ENCODE data around the gene CHD6. TPM values are rescaled to one million over a fixed set of nuclear protein-coding genes. Genes with fewer than 3 reads are reported as not detected.

CHD6 gene
- polyA plus RNA-seq, 12 donors: 18.6 to 47.8 (median 24.7) TPM; not detected in 1

DNA sequence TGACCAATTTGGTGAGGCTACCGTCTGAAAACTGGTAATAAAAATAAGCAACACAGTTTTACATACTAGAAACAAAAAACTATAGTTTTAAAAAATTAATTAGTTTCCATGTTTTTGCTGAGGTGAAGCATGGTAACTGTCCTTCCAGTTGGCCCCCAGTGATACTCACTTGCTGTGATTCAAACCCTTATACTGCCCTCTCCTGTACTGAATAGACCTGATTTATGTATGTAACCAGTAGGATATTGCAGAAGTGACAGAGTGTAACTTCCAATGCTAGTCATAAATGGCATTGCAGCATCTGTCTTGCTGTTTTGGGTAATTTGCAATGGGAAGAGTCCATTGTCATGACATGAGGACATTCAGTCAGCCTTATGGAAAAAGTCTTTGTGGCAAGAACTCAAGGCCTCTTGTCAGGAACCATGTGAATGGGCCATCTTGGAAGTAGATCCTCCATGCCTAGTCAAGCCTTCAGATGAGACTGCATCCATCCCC is 8.9 kb upstream of the CHD6 start:
- no peak for DNase-seq

DNA sequence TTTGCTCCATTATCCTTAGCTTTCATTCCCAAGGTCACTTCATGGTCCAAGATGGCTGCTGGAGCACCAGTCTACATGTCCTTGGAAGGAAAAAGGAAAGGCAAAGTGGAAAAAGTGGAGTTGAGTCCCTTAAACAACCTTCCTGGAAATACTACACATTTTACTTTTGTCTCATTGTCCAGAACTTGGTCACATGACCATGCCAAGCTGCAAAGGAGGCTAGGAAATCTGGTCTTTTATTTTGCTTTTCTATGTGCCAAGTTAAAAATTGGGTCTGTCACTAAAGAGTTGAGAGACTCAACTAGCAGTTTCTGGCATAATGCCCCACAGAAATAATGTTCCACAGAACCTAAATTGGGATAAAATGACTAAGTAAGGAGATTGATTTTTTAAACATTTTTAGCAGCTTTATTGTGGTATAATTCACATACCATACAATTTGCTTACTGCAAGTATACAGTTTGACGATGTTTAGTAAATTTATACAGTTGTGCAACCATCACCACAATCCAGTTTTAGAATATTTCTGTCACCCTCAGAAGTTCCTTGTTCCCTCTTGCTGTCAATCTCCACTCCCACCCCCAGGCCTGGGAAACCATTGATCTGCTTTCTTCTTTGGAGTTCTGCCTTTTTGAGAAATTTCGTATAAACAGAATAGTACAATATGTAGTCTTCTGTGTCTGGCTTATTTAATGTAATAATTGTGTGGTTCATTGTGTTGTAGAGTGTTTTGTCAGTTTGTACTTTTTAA is 5.6 kb upstream of the CHD6 start:
- no peak for DNase-seq

- DNase-seq: no peak
Observed at GRCh38 chr20:41622584-41622983, 4.4 kb upstream of the CHD6 start.

DNA sequence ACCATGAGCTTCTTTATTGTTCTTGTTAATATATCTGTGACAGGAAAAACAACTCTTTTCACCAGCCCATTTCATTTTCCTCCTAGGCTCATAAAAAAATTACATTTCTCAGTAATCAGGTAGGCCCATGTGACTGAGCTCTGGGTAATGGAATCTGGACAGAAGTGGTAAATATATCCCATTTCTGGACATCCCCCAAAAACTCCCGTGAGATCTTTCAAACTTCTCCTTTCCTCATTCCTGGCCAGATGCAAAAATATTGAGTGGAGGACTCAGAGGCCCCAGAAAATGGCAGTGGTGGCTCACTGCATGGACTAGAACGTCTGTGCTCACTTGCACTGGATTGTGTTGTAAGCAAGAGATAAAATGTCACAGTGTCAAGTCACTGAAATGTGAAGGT is 3.8 kb upstream of the CHD6 start:
- no peak for DNase-seq

GRCh38 chr20:41621421-41621820 is 3.2 kb upstream of the CHD6 start:
- no peak for DNase-seq

DNA sequence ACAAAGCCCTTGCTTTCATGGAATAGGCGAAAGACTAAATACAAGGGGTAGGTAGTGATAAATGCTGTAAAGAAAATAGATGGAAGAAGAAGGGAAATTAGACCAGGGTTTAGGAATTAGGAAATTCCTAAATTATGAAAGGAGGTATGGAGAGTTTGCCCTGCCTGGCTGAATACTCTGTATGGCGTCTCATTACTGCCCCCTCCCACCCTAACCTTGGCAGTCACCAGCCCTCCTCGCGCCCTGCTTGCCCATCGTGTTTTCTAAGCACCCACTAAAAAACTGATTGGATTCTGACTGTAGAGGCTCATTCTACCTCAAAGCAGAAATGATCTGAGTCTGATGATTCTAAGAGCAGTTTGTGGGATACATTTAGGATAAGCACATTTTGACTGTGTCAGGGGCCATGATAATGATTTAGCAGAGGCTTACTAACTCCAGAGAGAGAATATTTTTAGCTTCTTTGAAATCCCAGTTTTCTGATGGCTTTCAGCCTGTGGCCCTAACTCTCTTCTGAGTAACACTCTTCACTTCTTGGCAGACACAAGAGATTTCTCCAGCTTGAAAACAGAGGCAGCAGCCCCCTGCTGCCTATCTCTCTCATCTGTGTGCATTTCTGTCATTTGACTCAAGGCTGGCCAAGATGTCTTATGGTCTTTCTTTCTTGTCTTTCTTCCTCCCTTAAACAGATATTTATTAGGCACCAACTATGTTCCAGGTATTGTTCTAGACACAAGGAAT is 1.4 kb upstream of the CHD6 start:
- DNase-seq: no peak

- DNase-seq: no peak
Observed at GRCh38 chr20:41618807-41619311, 682 bp upstream of the CHD6 start.

- peak; percentile 30 for DNase-seq
Observed at GRCh38 chr20:41617059-41617901, 897 bp downstream of the CHD6 start.

DNA sequence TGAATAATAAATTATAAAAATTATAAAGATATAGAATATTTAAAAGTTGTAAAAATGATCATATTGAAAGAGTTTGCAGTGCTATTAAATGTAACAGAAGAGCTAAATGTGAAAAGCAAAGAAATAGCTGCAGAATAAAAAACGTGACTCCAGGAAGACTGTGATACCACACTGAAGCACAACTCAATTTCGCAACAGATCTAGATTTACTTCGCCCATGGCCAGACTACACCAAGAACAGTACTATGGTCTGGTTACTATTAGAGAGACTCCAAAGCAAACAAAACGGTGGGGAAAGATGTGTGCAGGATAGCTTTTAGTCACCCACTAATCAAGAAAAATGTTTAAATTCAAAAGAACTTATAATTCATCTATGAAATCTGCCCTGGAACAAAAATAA is 1.9 kb downstream of the CHD6 start:
- no peak for DNase-seq

- no peak for DNase-seq
Observed at GRCh38 chr20:41615676-41616075, 2.5 kb downstream of the CHD6 start.

- DNase-seq: no peak
Observed at GRCh38 chr20:41615110-41615509, 3.1 kb downstream of the CHD6 start.

DNA sequence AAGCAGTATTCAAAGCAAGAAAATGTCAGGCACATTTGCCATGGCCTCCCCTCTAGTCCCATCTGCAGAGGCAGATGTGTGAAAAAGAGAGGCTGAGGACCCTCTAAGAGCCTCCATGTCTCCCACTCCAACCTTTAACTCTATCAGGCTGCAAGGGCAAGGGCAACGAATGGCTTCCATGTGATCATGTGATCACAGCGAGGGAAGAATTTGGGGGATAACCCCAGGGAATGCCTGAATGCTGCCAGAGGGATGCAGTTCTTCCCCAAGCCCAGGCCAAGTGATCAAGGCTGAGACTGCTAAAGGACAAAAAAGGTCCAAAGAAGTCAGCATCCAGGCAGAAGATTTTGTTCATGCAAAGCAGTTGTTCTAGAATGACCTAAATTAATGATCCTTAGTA is 4.9 kb downstream of the CHD6 start:
- DNase-seq: no peak

DNA sequence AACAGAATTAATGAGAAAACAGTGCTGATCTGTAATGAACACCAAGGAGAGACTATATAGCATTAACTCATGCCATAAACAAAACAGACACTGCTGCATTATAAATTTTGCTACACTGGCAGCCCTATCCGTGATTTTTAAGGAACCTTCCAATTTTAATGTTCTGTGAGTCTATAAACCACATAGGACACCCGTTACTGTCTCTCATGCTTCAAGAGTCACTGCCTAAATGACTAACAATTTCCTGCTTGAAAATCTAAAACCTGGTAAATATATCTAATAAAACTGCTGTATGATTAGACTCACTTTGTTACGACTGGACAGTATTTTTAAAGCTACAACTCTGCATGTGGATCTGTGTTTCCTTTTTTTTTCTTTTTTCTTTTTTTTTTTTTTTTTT is 8.7 kb downstream of the CHD6 start:
- no peak for DNase-seq

DNA sequence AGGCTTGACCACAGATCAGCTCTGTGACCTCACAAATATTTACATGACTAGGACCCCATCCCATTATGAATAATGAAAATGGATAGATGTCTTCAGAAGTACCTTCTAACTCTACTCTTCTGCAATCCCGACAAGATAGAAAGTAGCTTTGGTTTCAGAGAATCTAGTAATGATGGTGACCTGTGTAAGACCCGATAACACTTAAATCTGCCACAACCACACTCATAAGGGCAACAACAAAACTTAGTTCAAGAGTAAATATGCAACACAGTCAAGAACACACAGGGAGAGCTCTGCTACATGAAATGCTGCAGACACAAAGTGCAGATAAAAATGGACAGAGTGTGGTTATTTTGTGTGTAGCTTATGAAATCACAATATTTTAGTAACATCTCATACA is 9.6 kb downstream of the CHD6 start:
- no peak for DNase-seq

DNA sequence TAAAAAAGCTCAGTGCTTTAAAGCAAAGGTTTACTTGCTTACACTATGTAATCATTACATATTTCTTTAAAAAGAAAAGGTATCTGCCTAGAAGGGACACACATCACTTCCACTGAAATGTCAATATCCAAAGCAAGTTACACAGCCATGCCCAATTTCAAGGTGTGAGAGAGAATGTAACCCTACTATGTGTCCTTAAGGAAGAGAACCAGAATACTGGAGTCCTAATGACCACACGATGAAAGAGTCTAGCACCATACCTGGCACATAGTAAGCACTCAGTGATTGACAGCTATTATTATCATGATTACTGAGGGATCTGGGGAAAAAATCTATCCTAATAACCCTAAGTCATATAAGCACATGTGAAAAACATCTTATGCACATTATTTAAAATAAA is 10.4 kb downstream of the CHD6 start:
- no peak for DNase-seq

DNA sequence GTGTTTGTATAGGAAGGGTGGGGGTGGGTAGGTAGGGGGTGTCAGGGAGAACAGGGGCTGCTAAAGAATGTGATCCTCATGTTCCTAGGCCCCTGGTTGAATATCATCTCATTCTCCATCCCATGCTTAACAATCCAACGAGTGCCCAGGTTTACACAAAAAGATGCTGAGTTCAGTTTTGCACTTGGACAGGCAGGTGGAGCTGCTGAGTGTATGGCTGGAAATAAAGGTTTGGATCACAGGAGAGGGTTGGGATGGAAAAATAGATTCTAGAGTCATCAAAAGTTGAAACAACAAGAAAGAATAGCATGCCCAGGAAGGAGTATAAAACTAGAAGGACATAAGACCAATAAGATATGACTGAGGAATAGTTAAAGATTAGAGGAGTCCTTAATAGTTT is 14.2 kb downstream of the CHD6 start:
- no peak for DNase-seq

DNA sequence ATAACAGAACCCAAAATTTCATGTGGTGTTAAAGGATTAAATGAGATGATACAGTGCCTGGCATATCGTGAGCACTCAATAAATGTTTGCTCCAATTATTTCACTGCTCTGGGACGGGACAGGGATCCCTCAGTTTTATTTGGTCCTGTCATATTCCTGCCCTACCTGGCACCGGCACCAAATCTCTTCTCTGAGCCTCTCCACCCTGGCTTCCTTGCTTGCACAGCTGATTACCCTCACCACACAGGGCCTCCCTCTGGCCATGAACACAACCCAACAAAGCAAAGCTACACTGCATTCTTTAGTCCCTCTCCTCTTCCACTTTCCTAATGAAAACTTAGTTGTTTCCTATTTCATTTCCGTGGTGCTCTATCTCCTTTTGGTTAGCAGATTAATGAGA is 16.4 kb downstream of the CHD6 start:
- no peak for DNase-seq

DNA sequence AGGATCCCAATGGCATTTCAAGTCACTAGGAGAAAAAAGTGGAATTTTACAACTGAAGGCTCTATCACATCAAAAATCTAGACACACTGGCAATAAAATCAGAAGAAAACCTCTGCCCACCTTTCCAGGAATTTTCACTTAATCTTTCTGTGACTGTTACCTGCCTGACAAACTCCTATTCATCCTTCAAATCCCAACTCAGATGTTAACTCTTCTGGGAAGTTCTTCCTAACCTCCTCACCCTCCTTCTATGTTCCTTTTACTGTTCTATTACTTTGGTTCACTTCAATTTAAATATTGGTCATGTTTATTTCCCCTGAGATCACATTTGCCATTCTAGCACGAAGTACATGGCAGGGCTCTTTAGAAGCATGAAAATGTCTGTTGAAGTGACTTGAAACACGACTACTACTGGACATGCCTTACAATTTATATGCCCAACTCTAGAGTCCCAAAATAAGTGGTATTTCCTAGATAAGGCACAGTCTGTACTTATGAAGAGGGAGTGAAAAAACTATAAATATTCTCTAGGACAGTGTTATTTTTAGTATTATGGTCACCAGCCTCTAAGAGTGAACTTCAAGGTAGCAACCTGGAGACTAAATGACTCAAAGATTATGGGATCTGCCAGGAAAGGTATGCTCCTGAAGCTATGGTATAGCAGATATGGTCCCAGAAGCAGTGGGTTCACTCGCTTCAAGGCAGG is 17.1 kb downstream of the CHD6 start:
- no peak for DNase-seq

DNA sequence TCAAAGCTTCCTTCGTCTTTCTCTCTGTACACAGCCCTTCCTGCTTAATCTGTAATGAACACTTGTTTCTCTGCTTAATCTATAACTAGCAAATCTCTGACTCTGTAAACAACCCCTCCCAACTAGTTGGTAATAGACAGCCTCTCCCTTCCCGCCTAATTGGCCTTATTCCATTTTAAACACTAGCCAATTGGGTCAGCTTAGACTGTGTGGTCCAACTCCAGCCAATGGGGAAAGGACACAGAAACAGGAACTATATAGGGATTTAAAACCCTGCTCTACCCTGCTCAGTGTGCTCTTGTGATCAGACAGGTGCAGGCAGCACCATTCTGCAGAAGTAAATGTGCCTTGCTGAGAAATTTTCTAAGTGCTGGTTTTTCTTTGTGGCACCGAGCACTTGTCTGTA is 18.5 kb downstream of the CHD6 start:
- DNase-seq: no peak

DNA sequence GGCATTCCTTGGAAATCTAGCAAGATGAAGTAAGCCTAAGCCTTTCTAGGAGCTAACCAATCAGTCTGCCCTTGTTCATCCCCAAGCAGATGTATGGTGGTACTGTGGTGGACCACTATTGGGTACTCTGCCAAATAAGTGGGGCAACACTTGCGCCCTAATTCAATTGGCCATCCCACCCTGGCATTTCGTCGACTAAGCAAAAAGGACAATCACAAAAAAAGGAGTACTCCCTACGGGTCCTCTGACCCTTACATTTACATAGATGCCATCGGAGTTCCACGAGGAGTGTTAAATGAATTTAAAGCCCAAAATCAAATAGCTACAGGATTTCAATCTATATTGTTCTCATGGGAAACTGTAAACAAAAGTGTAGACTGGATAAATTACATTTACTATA is 19.5 kb downstream of the CHD6 start:
- no peak for DNase-seq

DNA sequence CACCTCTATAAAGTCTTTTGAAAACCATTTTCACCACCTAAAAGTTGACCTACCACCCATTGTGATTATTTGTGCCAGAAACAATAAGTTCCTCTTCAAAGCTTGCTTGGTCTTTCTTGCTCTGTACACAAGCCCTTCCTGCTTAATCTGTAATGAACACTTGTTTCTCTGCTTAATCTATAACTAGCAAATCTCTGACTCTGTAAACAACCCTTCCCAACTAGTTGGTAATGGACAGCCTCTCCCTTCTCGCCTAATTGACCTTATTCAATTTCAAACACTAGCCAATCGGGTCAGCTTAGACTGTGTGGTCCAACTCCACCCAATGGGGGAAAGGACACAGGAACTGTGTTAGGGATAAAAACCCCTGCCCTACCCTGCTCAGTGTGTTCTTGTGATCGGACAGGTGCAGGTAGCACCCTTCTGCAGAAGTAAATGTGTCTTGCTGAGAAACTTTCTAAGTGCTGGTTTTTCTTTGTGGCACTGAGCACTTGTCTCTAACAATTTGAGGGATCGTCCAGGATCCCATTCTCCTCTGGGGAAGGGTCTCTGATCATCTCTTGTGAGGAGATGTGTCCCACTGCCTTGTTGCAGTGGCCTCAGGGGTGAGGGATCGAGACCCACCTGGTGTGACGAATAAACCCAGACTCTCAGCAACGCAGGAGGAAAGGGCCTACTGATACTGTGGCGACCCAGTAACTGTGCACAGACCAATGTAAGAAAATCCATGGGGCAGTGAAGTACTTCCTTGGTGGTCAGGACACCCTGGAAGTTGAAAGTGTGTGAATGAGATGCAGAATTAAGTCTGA is 23.5 kb downstream of the CHD6 start:
- DNase-seq: no peak
